Prostate gland (tissue), 2 donors: ENCODE results near the gene NOTCH1. TPM values are rescaled to one million over a fixed set of nuclear protein-coding genes. Genes with fewer than 3 reads are reported as not detected.

Experiments used
- DNase-seq: peaks from one replicate; pipeline ENCODE4 v3.0.0-alpha.2; 2019; ENCODE audit warnings: low spot score
- H3K27ac ChIP-seq, 2 donors: fragments of 200-600 bp; sonication (generic); 2 replicates each; pipeline ENCODE4 v1.5.1; 2017 to 2019
- H3K27me3 ChIP-seq: fragments of 200-600 bp; sonication (generic); replicated peaks from 2 replicates; pipeline ENCODE4 v1.5.1; 2019; ENCODE audit not compliant: insufficient read depth
- H3K36me3 ChIP-seq, 2 donors: fragments of 200-600 bp; sonication (generic); 1 replicate in 1 of 2; 2 replicates in 1 of 2; pipeline versions ENCODE4 v1.5.1 to v1.8.1; 2017 to 2019
- H3K4me1 ChIP-seq: fragments of 200-600 bp; sonication (generic); replicated peaks from 2 replicates; pipeline ENCODE4 v1.5.1; 2019
- H3K4me3 ChIP-seq, 2 donors: fragments of 200-600 bp; sonication (generic); 2 replicates each; pipeline ENCODE4 v1.5.1; 2017 to 2019
- H3K9me3 ChIP-seq: fragments of 200-600 bp; sonication (generic); 2 replicates; pipeline ENCODE4 v1.5.1; 2017
- CTCF ChIP-seq, 4 experiments: fragments of 200-600 bp in 2 of 4; fragments of 450-650 bp in 2 of 4; sonication (generic) in 2 of 4; IDR thresholded peaks; 1 replicate in 3 of 4; 2 replicates in 1 of 4; pipeline ENCODE4 v1.5.1; 2016 to 2019; ENCODE audit warnings: antibody characterized with exemption in 4 of 4, mild to moderate bottlenecking in 2 of 4, moderate library complexity in 2 of 4
- POLR2A ChIP-seq: fragments of 450-650 bp; IDR thresholded peaks from one replicate; pipeline ENCODE4 v1.6.1; 2016; ENCODE audit warnings: antibody characterized with exemption, mild to moderate bottlenecking
- POLR2AphosphoS5 ChIP-seq: sonication (generic); formaldehyde crosslinking; IDR thresholded peaks from one replicate; pipeline ENCODE4 v1.6.1; 2017; ENCODE audit warnings: antibody characterized with exemption
- WGBS: methylation state at CpG from one replicate; pipeline ENCODE4 v1.1.5; 2018; 5-methylcytosine and 5-hydroxymethylcytosine counted together
- intact Hi-C: fragments of 100-400 bp; cut with DNase I; formaldehyde crosslinking; loops from one replicate; pipeline ENCODE4 v1.14.2; 2022
- total RNA-seq, 2 donors: library from RNA; depleted of rRNA; stranded (reverse); fragments of >200 nt; gene quantifications; one replicate each; pipeline ENCODE4 v1.1.0, GENCODE V29; 2016

Gene NOTCH1
- total RNA-seq, 2 donors from 2014 or later, result 38.0 to 63.3 TPM

GRCh38 chr9:136455043-136456002 lies 90.5 kb downstream of the NOTCH1 start:
- H3K27ac ChIP-seq, result no peak overlapping the region
- no peaks in the 10 kb centered on the region for H3K9me3 ChIP-seq
- no peak for TF ChIP-seq CTCF (IDR thresholded peaks at IDR 0.05)
- TF ChIP-seq POLR2AphosphoS5, result no peak
- no peak for TF ChIP-seq POLR2A
- no peaks in the 10 kb centered on the region for H3K27me3 ChIP-seq
- DNase-seq, result no peak
- no peak overlapping the region for H3K4me3 ChIP-seq
- intact Hi-C loops, result no loop called here
- H3K36me3 ChIP-seq, result peaks cover 19 to 56% of the 10 kb centered on the region in 2 donors
- no peaks in the 10 kb centered on the region for H3K4me1 ChIP-seq
- 89% methylated on average over 33 of the region's 43 CpGs for WGBS

GRCh38 chr9:136454026-136454796 lies 91.6 kb downstream of the NOTCH1 start:
- H3K4me3 ChIP-seq, result no peak overlapping the region
- H3K27me3 ChIP-seq, result no peaks in the 10 kb centered on the region
- no peaks in the 10 kb centered on the region for H3K4me1 ChIP-seq
- no peak for DNase-seq
- TF ChIP-seq POLR2A (no peak), POLR2AphosphoS5 (no peak), CTCF (IDR thresholded peaks at IDR 0.05) (no peak)
- H3K27ac ChIP-seq, result no peak overlapping the region
- intact Hi-C loops, result no loop called here
- WGBS, result 86% methylated on average over 25 of the region's 25 CpGs
- H3K9me3 ChIP-seq, result no peaks in the 10 kb centered on the region
- H3K36me3 ChIP-seq, result peaks cover 11 to 60% of the 10 kb centered on the region in 2 donors

DNA sequence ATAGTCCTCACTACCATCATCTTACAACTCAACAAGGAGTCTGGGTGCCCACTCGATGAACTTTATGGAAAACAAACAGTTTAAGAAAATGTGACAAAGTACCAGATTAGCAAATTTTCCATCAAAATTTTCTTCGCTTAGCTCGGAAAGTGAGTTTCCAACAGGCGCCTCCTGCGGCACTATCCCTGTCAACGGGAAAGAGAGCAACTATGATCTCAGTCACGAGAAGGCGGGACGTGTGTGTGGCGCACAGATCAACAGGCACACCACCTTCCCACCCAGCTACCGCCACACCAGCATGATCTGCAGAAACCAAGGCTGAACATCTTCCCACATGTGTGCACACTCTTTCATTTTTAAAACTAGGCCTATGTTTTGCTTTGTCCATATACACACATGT lies 92.5 kb downstream of the NOTCH1 start:
- no peak for DNase-seq
- no peaks in the 10 kb centered on the region for H3K27me3 ChIP-seq
- no peaks in the 10 kb centered on the region for H3K9me3 ChIP-seq
- no peak overlapping the region for H3K4me3 ChIP-seq
- WGBS, result 90% methylated on average over 11 of the region's 11 CpGs
- no peaks in the 10 kb centered on the region for H3K4me1 ChIP-seq
- H3K36me3 ChIP-seq, result peaks cover 11 to 60% of the 10 kb centered on the region in 2 donors
- no peak for TF ChIP-seq CTCF (IDR thresholded peaks at IDR 0.05)
- TF ChIP-seq POLR2AphosphoS5, result no peak
- no peak overlapping the region for H3K27ac ChIP-seq
- intact Hi-C loops, result no loop called here

DNA sequence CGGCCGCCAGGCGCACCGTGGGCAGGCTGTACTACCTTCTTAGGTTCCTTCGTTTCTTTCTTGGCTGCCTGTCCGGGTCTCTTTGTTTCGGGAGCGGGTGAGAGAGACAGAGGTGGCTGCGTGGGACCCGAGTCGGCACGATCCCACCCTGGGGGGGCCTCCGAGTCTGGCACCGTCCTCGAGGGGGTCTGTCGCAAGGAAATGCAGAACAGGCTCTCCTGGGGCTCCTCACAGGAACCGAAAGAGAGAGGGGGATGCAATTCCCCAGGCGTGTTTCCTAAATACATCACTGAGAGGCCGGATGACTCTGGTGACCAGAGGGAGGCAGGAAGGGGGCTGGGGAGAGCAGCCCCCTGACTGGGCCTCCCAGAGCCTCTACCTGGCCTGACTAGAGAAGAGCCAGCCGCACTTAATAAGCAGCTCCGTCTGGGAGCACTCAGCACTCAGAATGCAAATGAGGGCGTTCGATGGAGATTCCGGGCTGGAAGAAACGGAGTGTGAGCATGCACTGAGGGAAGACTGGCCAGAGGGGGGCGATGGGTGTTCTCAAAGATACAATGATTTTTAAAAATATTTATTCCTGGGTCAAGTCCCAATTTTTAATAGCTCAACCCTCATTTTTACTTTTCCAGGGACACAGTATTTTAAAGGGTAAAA lies 94.5 kb downstream of the NOTCH1 start:
- no peaks in the 10 kb centered on the region for H3K4me1 ChIP-seq
- no peak for DNase-seq
- no peak for TF ChIP-seq POLR2AphosphoS5
- no peak for TF ChIP-seq POLR2A
- TF ChIP-seq CTCF (IDR thresholded peaks at IDR 0.05), result no peak
- no peaks in the 10 kb centered on the region for H3K27me3 ChIP-seq
- no peak overlapping the region for H3K27ac ChIP-seq
- H3K9me3 ChIP-seq, result no peaks in the 10 kb centered on the region
- WGBS, result 86% methylated on average over 24 of the region's 26 CpGs
- intact Hi-C loops, result no loop called here
- peaks cover 18 to 51% of the 10 kb centered on the region in 2 donors for H3K36me3 ChIP-seq
- H3K4me3 ChIP-seq, result no peak overlapping the region
